Prostate gland (tissue), 2 donors: ENCODE data around the gene DMAP1.

Experiments used
- CTCF ChIP-seq, 4 experiments: fragments of 200-600 bp in 2 of 4; fragments of 450-650 bp in 2 of 4; sonication (generic) in 2 of 4; IDR thresholded peaks; 1 replicate in 3 of 4; 2 replicates in 1 of 4; pipeline ENCODE4 v1.5.1; 2016 to 2019; ENCODE audit warnings: antibody characterized with exemption in 4 of 4, mild to moderate bottlenecking in 2 of 4, moderate library complexity in 2 of 4
- POLR2A ChIP-seq: fragments of 450-650 bp; IDR thresholded peaks from one replicate; pipeline ENCODE4 v1.6.1; 2016; ENCODE audit warnings: antibody characterized with exemption, mild to moderate bottlenecking

GRCh38 chr1:44225761-44226160 is 12.5 kb downstream of the DMAP1 start:
- no peak for TF ChIP-seq POLR2A
- no peak for TF ChIP-seq CTCF (IDR thresholded peaks at IDR 0.05)
